ENCODE measurements around the gene RABAC1.
A peak's percentile ranks its signal among the peaks of the same experiment; 100 is the strongest.

RABAC1 gene

GRCh38 chr19:41941410-41942202 is 17.5 kb downstream of the RABAC1 start:
- no peak overlapping the region for H2BK12ac ChIP-seq (ENCODE audit: low read length)
- H4K91ac ChIP-seq (ENCODE audit: low read depth, low read length, poor library complexity) = no peak overlapping the region
- H3K9ac ChIP-seq (ENCODE audit: low read depth, low read length, poor library complexity) = no peak overlapping the region
- no peak overlapping the region for H4K8ac ChIP-seq (ENCODE audit: low read depth, low read length)
- WGBS, 2 donors (ENCODE audit: extremely low coverage in 2 of 2, insufficient read length in 2 of 2, insufficient replicate concordance in 1 of 2) = no CpG with 5 or more reads among the region's 9 CpGs
- H3K4ac ChIP-seq (ENCODE audit: low read length) = no peak overlapping the region
- no peak overlapping the region for H3K4me2 ChIP-seq (ENCODE audit: insufficient read depth, low read length, poor library complexity, severe bottlenecking)
- no peak for DNase-seq (ENCODE audit: low spot score)
- no peak overlapping the region for H3K18ac ChIP-seq (ENCODE audit: low read length)
- H3K4me1 ChIP-seq (ENCODE audit: control insufficient read depth in 2 of 2, insufficient read depth in 1 of 2, low read depth in 1 of 2, low read length in 2 of 2) = peaks cover 0 to 2% of the 10 kb centered on the region in 2 donors
- H3K9me3 ChIP-seq (replicated peaks in 1 of 2; ENCODE audit: control insufficient read depth in 2 of 2, insufficient read depth in 1 of 2, low read depth in 1 of 2, low read length in 2 of 2) = no peaks in the 10 kb centered on the region
- no peak overlapping the region for H2AK5ac ChIP-seq (ENCODE audit: low read depth, low read length)
- H3K4me3 ChIP-seq (ENCODE audit: low read length in 2 of 2) = no peak overlapping the region
- H3K79me1 ChIP-seq (ENCODE audit: low read depth, low read length) = no peaks in the 10 kb centered on the region
- no peak overlapping the region for H2BK120ac ChIP-seq (ENCODE audit: low read depth, low read length)
- H3K27ac ChIP-seq (replicated peaks; ENCODE audit: low read length) = no peak overlapping the region
- no peak overlapping the region for H3K23ac ChIP-seq (ENCODE audit: low read depth, low read length, poor library complexity)
- H2AFZ ChIP-seq (ENCODE audit: low read length) = no peak overlapping the region
- H3K36me3 ChIP-seq (replicated peaks in 1 of 2; ENCODE audit: control insufficient read depth in 2 of 2, insufficient read depth in 2 of 2, low read length in 2 of 2) = no peaks in the 10 kb centered on the region
- no peak overlapping the region for H2BK15ac ChIP-seq (ENCODE audit: low read length)
- peaks cover 0 to 36% (median 23%) of the 10 kb centered on the region in 3 experiments for H3K27me3 ChIP-seq (ENCODE audit: control insufficient read depth in 3 of 3, insufficient read depth in 3 of 3, low read depth in 1 of 3, low read length in 3 of 3)
- no peak overlapping the region for H3K14ac ChIP-seq (ENCODE audit: low read length)
- no peak overlapping the region for H2BK5ac ChIP-seq (ENCODE audit: low read length)

DNA sequence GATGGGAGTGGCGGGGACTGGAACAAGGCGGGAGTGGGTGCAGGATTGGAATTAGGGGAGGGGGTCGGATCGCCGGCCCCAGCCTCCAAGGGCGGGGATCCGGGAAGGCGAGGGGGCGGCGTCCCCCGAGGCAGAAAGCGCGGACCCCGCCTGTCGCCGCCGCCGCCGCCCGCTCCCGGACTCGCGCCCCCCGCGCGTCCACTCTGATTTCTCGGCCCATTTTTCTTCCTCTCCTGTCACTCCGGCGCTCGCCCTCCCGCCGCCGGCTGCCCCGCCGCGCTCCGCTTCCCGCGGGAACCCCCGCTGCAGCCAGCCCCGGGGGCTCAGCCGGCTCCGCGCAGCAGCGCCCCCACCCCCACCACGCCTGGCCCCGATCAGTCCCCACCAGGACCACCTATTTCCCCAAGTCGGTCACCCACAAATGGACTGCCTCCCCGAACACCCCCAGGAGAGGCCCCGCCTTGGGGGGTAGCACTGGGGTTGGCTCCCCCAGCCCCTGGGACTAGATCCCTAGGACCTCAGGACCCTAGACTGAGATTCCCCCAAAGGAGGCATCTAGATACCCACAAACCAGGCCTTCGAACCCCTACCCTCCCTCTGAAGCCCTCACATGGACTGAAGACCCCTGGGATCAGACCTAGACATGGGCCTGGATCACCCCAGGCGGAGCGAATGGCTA is 18.3 kb downstream of the RABAC1 start:
- H2AK5ac ChIP-seq (ENCODE audit: low read depth, low read length) = peak overlapping the region; percentile 81
- no peak overlapping the region for H2BK12ac ChIP-seq (ENCODE audit: low read length)
- H3K18ac ChIP-seq (ENCODE audit: low read length) = peak overlapping the region; percentile 95
- H3K27me3 ChIP-seq (ENCODE audit: control insufficient read depth in 3 of 3, insufficient read depth in 3 of 3, low read depth in 1 of 3, low read length in 3 of 3) = peaks cover 2 to 43% (median 30%) of the 10 kb centered on the region in 3 experiments
- H2BK120ac ChIP-seq (ENCODE audit: low read depth, low read length) = no peak overlapping the region
- peak overlapping the region; percentile 78 for H2BK15ac ChIP-seq (ENCODE audit: low read length)
- H3K14ac ChIP-seq (ENCODE audit: low read length) = peak overlapping the region; percentile 47
- H3K27ac ChIP-seq (replicated peaks; ENCODE audit: low read length) = no peak overlapping the region
- DNase-seq (ENCODE audit: low spot score) = no peak
- H3K36me3 ChIP-seq (replicated peaks in 1 of 2; ENCODE audit: control insufficient read depth in 2 of 2, insufficient read depth in 2 of 2, low read length in 2 of 2) = no peaks in the 10 kb centered on the region
- H3K23ac ChIP-seq (ENCODE audit: low read depth, low read length, poor library complexity) = peak overlapping the region; percentile 89
- peak overlapping the region; percentile 88 for H3K9ac ChIP-seq (ENCODE audit: low read depth, low read length, poor library complexity)
- H2BK5ac ChIP-seq (ENCODE audit: low read length) = no peak overlapping the region
- peak overlapping the region; percentile 72 for H4K8ac ChIP-seq (ENCODE audit: low read depth, low read length)
- H3K4me2 ChIP-seq (ENCODE audit: insufficient read depth, low read length, poor library complexity, severe bottlenecking) = peak overlapping the region; percentile 84
- no peaks in the 10 kb centered on the region for H3K79me1 ChIP-seq (ENCODE audit: low read depth, low read length)
- no peak overlapping the region for H4K91ac ChIP-seq (ENCODE audit: low read depth, low read length, poor library complexity)
- peak overlapping the region; percentile 55 to 75 for H3K4me3 ChIP-seq (ENCODE audit: low read length in 2 of 2)
- no CpG with 5 or more reads among the region's 53 CpGs for WGBS, 2 donors (ENCODE audit: extremely low coverage in 2 of 2, insufficient read length in 2 of 2, insufficient replicate concordance in 1 of 2)
- peak overlapping the region; percentile 99 for H2AFZ ChIP-seq (ENCODE audit: low read length)
- peaks cover 0 to 2% of the 10 kb centered on the region in 2 donors for H3K4me1 ChIP-seq (ENCODE audit: control insufficient read depth in 2 of 2, insufficient read depth in 1 of 2, low read depth in 1 of 2, low read length in 2 of 2)
- peak overlapping the region; percentile 23 for H3K4ac ChIP-seq (ENCODE audit: low read length)
- no peaks in the 10 kb centered on the region for H3K9me3 ChIP-seq (replicated peaks in 1 of 2; ENCODE audit: control insufficient read depth in 2 of 2, insufficient read depth in 1 of 2, low read depth in 1 of 2, low read length in 2 of 2)

DNA sequence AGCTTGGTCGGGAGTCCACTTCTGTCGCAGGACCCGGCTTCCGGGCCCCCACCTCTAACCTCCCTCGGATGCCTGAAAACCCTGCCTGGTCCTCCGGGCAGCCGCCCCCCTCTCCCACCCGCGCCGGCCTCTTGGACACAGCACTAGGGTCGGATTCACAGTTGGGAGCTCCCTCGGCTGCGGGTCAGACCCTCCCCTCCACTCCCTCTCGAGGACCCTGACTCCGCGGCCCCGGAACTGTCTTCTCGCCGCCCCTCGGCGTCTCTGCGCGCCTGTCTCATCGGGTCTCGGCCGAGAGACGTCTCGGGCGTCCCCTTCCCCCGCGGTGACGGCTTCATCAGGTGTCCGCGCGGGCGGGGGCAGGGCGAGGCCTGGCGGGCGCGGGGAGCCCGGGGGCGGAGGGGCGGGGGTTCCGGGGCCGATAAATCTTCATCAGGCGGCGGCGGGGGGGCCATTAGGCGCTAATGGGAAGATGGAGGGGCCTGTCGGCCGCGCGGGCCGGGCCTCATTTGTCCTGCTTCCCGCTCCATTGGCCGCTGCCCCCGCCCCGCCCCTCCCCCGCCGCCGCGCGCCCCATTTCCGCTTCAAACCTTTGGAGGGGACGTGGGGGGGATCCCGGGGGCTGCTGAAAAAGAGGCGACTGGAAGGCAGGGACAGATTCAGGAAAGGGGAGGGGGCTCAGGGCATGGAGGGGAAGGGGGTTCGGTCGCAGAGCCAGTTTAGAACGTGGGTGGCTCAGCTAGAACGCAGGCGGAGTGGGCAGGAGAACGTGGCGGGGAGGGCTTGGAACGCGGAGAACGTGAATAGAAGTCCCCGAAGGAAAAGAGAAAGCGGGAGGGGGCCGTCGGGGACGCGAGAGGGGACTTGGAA is 19.0 kb downstream of the RABAC1 start:
- Histone ChIP-seq H3K9me3 (replicated peaks in 1 of 2; ENCODE audit: control insufficient read depth in 2 of 2, insufficient read depth in 1 of 2, low read depth in 1 of 2, low read length in 2 of 2) (no peaks in the 10 kb centered on the region), H3K4me1 (ENCODE audit: control insufficient read depth in 2 of 2, insufficient read depth in 1 of 2, low read depth in 1 of 2, low read length in 2 of 2) (peaks cover 0 to 2% of the 10 kb centered on the region in 2 donors), H4K8ac (ENCODE audit: low read depth, low read length) (peak overlapping the region; percentile 72), H2AK5ac (ENCODE audit: low read depth, low read length) (peak overlapping the region; percentile 68), H2BK15ac (ENCODE audit: low read length) (peak overlapping the region; percentile 78), H3K27me3 (ENCODE audit: control insufficient read depth in 3 of 3, insufficient read depth in 3 of 3, low read depth in 1 of 3, low read length in 3 of 3) (peaks cover 6 to 51% (median 37%) of the 10 kb centered on the region in 3 experiments), H3K9ac (ENCODE audit: low read depth, low read length, poor library complexity) (peak overlapping the region; percentile 88), H2BK12ac (ENCODE audit: low read length) (no peak overlapping the region), H2BK5ac (ENCODE audit: low read length) (no peak overlapping the region), H3K23ac (ENCODE audit: low read depth, low read length, poor library complexity) (peak overlapping the region; percentile 89), H3K4me2 (ENCODE audit: insufficient read depth, low read length, poor library complexity, severe bottlenecking) (peak overlapping the region; percentile 84), H3K36me3 (replicated peaks in 1 of 2; ENCODE audit: control insufficient read depth in 2 of 2, insufficient read depth in 2 of 2, low read length in 2 of 2) (no peaks in the 10 kb centered on the region), H3K27ac (replicated peaks; ENCODE audit: low read length) (no peak overlapping the region), H3K79me1 (ENCODE audit: low read depth, low read length) (no peaks in the 10 kb centered on the region), H2BK120ac (ENCODE audit: low read depth, low read length) (no peak overlapping the region), H3K18ac (ENCODE audit: low read length) (peak overlapping the region; percentile 95), H3K14ac (ENCODE audit: low read length) (peak overlapping the region; percentile 47), H4K91ac (ENCODE audit: low read depth, low read length, poor library complexity) (no peak overlapping the region), H2AFZ (ENCODE audit: low read length) (peak overlapping the region; percentile 99), H3K4me3 (ENCODE audit: low read length in 2 of 2) (peak overlapping the region; percentile 55 to 77), H3K4ac (ENCODE audit: low read length) (peak overlapping the region; percentile 23)
- DNase-seq (ENCODE audit: low spot score) = no peak
- no CpG with 5 or more reads among the region's 83 CpGs for WGBS, 2 donors (ENCODE audit: extremely low coverage in 2 of 2, insufficient read length in 2 of 2, insufficient replicate concordance in 1 of 2)
